Karpas-422 (cell line): ENCODE data around the gene GALNT10. TPM values are rescaled to one million over a fixed set of nuclear protein-coding genes. Genes with fewer than 3 reads are reported as not detected.

Experiments
- DNase-seq: peaks from one replicate; pipeline ENCODE4 v3.0.0-alpha.2; 2015
- H2AFZ ChIP-seq: fragments of 200-600 bp; sonication (generic); 2 replicates; pipeline ENCODE4 v1.6.1; 2014; ENCODE audit warnings: antibody characterized with exemption, low read length, mixed read lengths
- H3K27ac ChIP-seq: fragments of 200-600 bp; sonication (generic); 2 replicates; pipeline ENCODE4 v1.5.1; 2014; ENCODE audit warnings: mild to moderate bottlenecking, low read length, moderate library complexity
- H3K27me3 ChIP-seq: fragments of 200-600 bp; sonication (generic); 2 replicates; pipeline ENCODE4 v1.6.1; 2014; ENCODE audit warnings: low read length, mixed read lengths
- H3K36me3 ChIP-seq: fragments of 200-600 bp; sonication (generic); 2 replicates; pipeline ENCODE4 v1.6.1; 2014; ENCODE audit warnings: low read length, mixed read lengths; ENCODE audit not compliant: insufficient read depth
- H3K4me1 ChIP-seq: fragments of 200-600 bp; sonication (generic); 2 replicates; pipeline ENCODE4 v1.6.1; 2014; ENCODE audit warnings: mild to moderate bottlenecking, low read length, mixed read lengths
- H3K4me2 ChIP-seq: fragments of 200-600 bp; sonication (generic); 2 replicates; pipeline ENCODE4 v1.6.1; 2014; ENCODE audit warnings: low read length, low read depth, mild to moderate bottlenecking; ENCODE audit not compliant: poor library complexity, severe bottlenecking
- H3K4me3 ChIP-seq: fragments of 200-600 bp; sonication (generic); 2 replicates; pipeline ENCODE4 v1.5.1; 2014; ENCODE audit warnings: mild to moderate bottlenecking, antibody characterized with exemption, low read length, mixed read lengths
- H3K79me2 ChIP-seq: fragments of 200-600 bp; sonication (generic); 2 replicates; pipeline ENCODE4 v1.6.1; 2014; ENCODE audit warnings: mild to moderate bottlenecking, low read length, mixed read lengths
- H3K9ac ChIP-seq: fragments of 200-600 bp; sonication (generic); 2 replicates; pipeline ENCODE4 v1.6.0; 2014; ENCODE audit warnings: low read length
- H3K9me2 ChIP-seq: fragments of 200-600 bp; sonication (generic), shearing (Covaris generic); replicated peaks from 2 replicates; pipeline ENCODE4 v1.6.0; 2014; ENCODE audit warnings: mild to moderate bottlenecking, low read length, moderate library complexity; ENCODE audit not compliant: insufficient read depth
- H3K9me3 ChIP-seq: fragments of 300-700, 200-600 bp; sonication (generic); 2 replicates; pipeline ENCODE4 v1.6.1; 2014; ENCODE audit warnings: low read length, mixed read lengths
- H4K20me1 ChIP-seq: fragments of 200-600 bp; sonication (generic); 2 replicates; pipeline ENCODE4 v1.6.1; 2014; ENCODE audit warnings: mild to moderate bottlenecking, antibody characterized with exemption, low read length, low read depth; ENCODE audit not compliant: insufficient read depth
- total RNA-seq: library from RNA; depleted of rRNA; stranded (reverse); fragments of >200 nt; shearing (Covaris generic); gene quantifications from 2 replicates; pipeline ENCODE4 v1.2.3, GENCODE V29; 2014; ENCODE audit warnings: low replicate concordance

The GALNT10 gene
- total RNA-seq, 1 experiment from 2014 or later, result 3.6 TPM

- Histone ChIP-seq H3K9ac (no peak overlapping the region), H2AFZ (no peak overlapping the region), H4K20me1 (no peaks in the 10 kb centered on the region), H3K4me2 (no peak overlapping the region), H3K36me3 (no peaks in the 10 kb centered on the region), H3K27ac (no peak overlapping the region), H3K27me3 (no peaks in the 10 kb centered on the region), H3K79me2 (no peaks in the 10 kb centered on the region), H3K9me2 (no peaks in the 10 kb centered on the region), H3K4me1 (peaks cover 6% of the 10 kb centered on the region), H3K4me3 (no peak overlapping the region), H3K9me3 (no peaks in the 10 kb centered on the region)
- DNase-seq, result no peak
Measured at GRCh38 chr5:154300207-154300883, 109.8 kb downstream of the GALNT10 start.

DNA sequence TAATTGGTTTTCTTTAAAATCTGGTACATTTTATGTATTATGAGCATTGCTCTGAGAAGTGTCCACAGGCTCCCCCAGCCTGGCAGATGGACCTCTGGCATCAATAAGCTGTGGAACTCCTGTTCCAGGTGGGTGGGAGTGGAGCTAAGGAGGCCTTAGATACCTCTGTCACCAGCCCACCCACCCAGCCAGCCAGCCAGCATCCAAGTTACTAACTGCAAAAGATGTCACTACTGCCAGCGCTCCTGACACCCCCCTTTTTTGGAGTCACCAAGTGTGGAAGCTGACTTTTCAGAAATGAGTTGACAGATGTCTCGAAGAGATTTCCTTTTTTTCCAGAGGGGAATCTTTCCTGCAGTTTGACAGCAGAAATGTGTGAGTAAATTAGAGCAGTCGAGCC is 111.2 kb downstream of the GALNT10 start:
- Histone ChIP-seq H3K4me3 (no peak overlapping the region), H3K36me3 (no peaks in the 10 kb centered on the region), H3K4me1 (peaks cover 6% of the 10 kb centered on the region), H3K9ac (no peak overlapping the region), H2AFZ (no peak overlapping the region), H4K20me1 (no peaks in the 10 kb centered on the region), H3K4me2 (no peak overlapping the region), H3K9me2 (no peaks in the 10 kb centered on the region), H3K27me3 (no peaks in the 10 kb centered on the region), H3K79me2 (no peaks in the 10 kb centered on the region), H3K27ac (no peak overlapping the region), H3K9me3 (no peaks in the 10 kb centered on the region)
- no peak for DNase-seq

GRCh38 chr5:154302161-154302560 is 111.6 kb downstream of the GALNT10 start:
- Histone ChIP-seq H4K20me1 (no peaks in the 10 kb centered on the region), H3K4me2 (no peak overlapping the region), H2AFZ (no peak overlapping the region), H3K27me3 (no peaks in the 10 kb centered on the region), H3K9me2 (no peaks in the 10 kb centered on the region), H3K79me2 (no peaks in the 10 kb centered on the region), H3K27ac (no peak overlapping the region), H3K4me1 (peaks cover 6% of the 10 kb centered on the region), H3K4me3 (no peak overlapping the region), H3K9ac (no peak overlapping the region), H3K36me3 (no peaks in the 10 kb centered on the region), H3K9me3 (no peaks in the 10 kb centered on the region)
- DNase-seq, result no peak

- no peak for DNase-seq
- no peaks in the 10 kb centered on the region for H3K9me2 ChIP-seq
- no peak overlapping the region for H3K9ac ChIP-seq
- no peaks in the 10 kb centered on the region for H3K36me3 ChIP-seq
- no peaks in the 10 kb centered on the region for H3K27me3 ChIP-seq
- no peaks in the 10 kb centered on the region for H4K20me1 ChIP-seq
- no peak overlapping the region for H3K27ac ChIP-seq
- H3K4me2 ChIP-seq, result no peak overlapping the region
- no peaks in the 10 kb centered on the region for H3K79me2 ChIP-seq
- no peak overlapping the region for H3K4me3 ChIP-seq
- H3K9me3 ChIP-seq, result no peaks in the 10 kb centered on the region
- no peak overlapping the region for H2AFZ ChIP-seq
- peaks cover 6% of the 10 kb centered on the region for H3K4me1 ChIP-seq
Measured at GRCh38 chr5:154303133-154303532, 112.6 kb downstream of the GALNT10 start.

- Histone ChIP-seq H4K20me1 (no peaks in the 10 kb centered on the region), H3K9me2 (no peaks in the 10 kb centered on the region), H3K36me3 (no peaks in the 10 kb centered on the region), H3K9me3 (no peaks in the 10 kb centered on the region), H3K4me3 (no peak overlapping the region), H3K9ac (no peak overlapping the region), H3K4me2 (no peak overlapping the region), H3K27me3 (no peaks in the 10 kb centered on the region), H3K4me1 (no peaks in the 10 kb centered on the region), H2AFZ (no peak overlapping the region), H3K27ac (no peak overlapping the region), H3K79me2 (no peaks in the 10 kb centered on the region)
- no peak for DNase-seq
Measured at GRCh38 chr5:154308443-154309370, 118.2 kb downstream of the GALNT10 start.

- H4K20me1 ChIP-seq, result no peaks in the 10 kb centered on the region
- no peak for DNase-seq
- no peak overlapping the region for H3K9ac ChIP-seq
- no peak overlapping the region for H3K27ac ChIP-seq
- no peaks in the 10 kb centered on the region for H3K4me1 ChIP-seq
- H3K79me2 ChIP-seq, result no peaks in the 10 kb centered on the region
- no peak overlapping the region for H2AFZ ChIP-seq
- H3K4me2 ChIP-seq, result no peak overlapping the region
- no peaks in the 10 kb centered on the region for H3K27me3 ChIP-seq
- no peaks in the 10 kb centered on the region for H3K9me2 ChIP-seq
- no peak overlapping the region for H3K4me3 ChIP-seq
- H3K36me3 ChIP-seq, result no peaks in the 10 kb centered on the region
- H3K9me3 ChIP-seq, result no peaks in the 10 kb centered on the region
Measured at GRCh38 chr5:154309371-154309745, 118.8 kb downstream of the GALNT10 start.

DNA sequence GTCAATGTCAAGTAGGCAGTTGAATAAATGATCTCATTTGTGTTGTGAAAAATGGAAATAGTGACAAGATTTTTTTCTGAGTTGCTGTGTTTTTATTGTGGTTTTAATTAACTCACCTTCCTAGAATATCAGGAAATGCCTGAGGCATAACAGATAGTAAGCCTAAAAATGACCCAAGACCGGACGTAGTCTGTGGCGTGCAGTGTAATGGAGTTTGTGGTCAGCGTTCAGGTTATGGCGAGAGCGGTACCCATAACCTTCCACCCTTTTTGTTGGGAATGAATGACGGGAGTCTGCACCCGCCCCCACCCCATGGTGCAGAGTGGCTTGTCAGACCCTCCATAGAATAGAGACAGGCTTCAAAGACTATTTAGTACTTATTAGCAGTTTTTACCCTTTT is 119.3 kb downstream of the GALNT10 start:
- H3K36me3 ChIP-seq, result no peaks in the 10 kb centered on the region
- H2AFZ ChIP-seq, result no peak overlapping the region
- no peaks in the 10 kb centered on the region for H3K79me2 ChIP-seq
- H3K27ac ChIP-seq, result no peak overlapping the region
- H3K4me1 ChIP-seq, result no peaks in the 10 kb centered on the region
- H3K9ac ChIP-seq, result no peak overlapping the region
- H3K27me3 ChIP-seq, result no peaks in the 10 kb centered on the region
- no peak overlapping the region for H3K4me2 ChIP-seq
- no peaks in the 10 kb centered on the region for H4K20me1 ChIP-seq
- no peak overlapping the region for H3K4me3 ChIP-seq
- H3K9me2 ChIP-seq, result no peaks in the 10 kb centered on the region
- H3K9me3 ChIP-seq, result no peaks in the 10 kb centered on the region
- DNase-seq, result no peak

DNA sequence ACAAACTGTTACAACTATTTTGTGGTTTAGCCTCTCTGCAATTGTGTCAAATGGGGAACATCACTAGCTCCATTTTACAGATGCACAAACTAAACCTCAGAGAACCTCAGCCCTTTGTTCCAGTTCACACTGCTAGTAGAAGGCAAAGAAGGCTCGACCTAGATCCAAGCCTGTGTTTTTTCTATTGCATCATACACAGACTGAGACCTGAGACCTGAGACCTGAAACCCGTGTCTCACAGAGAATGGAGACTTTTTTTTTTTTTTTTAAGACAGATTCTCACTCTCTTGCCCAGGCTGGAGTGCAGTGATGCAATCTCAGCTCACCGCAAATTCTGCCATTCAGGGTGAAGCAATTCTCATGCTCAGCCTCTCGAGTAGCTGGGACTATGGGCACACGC is 120.8 kb downstream of the GALNT10 start:
- Histone ChIP-seq H3K36me3 (no peaks in the 10 kb centered on the region), H3K27ac (no peak overlapping the region), H3K27me3 (no peaks in the 10 kb centered on the region), H3K9ac (no peak overlapping the region), H4K20me1 (no peaks in the 10 kb centered on the region), H3K4me3 (no peak overlapping the region), H3K9me3 (no peaks in the 10 kb centered on the region), H3K9me2 (no peaks in the 10 kb centered on the region), H3K4me1 (no peaks in the 10 kb centered on the region), H3K79me2 (no peaks in the 10 kb centered on the region), H3K4me2 (no peak overlapping the region), H2AFZ (no peak overlapping the region)
- DNase-seq, result no peak
